ENCODE data around the gene AARS2.
"Not testable (repeated sequence)": the region's sequence is repeated elsewhere in the genome, so short reads cannot be mapped to it uniquely, and the experiment has no call there.

DNA sequence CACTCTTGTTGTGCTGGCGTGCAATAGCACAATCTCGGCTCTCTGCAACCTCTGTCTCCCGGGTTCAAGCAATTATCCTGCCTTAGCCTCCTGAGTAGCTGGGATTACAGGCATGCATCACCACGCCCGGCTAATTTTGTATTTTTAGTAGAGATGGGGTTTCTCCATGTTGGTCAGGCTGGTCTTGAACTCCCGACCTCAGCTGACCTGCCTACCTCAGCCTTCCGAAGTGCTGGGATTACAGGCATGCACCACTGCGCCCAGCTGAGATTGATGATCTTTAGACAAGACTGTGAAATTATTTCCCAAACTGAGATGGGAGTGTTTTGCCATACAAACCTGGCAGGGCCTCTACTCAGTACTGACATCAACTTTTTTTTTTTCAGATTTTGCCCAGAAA, 1.5 kb upstream of the AARS2 start:
- TF ChIP-seq, protein P1, sequence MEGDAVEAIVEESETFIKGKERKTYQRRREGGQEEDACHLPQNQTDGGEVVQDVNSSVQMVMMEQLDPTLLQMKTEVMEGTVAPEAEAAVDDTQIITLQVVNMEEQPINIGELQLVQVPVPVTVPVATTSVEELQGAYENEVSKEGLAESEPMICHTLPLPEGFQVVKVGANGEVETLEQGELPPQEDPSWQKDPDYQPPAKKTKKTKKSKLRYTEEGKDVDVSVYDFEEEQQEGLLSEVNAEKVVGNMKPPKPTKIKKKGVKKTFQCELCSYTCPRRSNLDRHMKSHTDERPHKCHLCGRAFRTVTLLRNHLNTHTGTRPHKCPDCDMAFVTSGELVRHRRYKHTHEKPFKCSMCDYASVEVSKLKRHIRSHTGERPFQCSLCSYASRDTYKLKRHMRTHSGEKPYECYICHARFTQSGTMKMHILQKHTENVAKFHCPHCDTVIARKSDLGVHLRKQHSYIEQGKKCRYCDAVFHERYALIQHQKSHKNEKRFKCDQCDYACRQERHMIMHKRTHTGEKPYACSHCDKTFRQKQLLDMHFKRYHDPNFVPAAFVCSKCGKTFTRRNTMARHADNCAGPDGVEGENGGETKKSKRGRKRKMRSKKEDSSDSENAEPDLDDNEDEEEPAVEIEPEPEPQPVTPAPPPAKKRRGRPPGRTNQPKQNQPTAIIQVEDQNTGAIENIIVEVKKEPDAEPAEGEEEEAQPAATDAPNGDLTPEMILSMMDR (conservative IDR thresholded peaks at IDR 0.05 in 1 of 2, IDR thresholded peaks at IDR 0.05 in 1 of 2; ENCODE audit: low read depth in 1 of 2, low read length in 2 of 2), result not testable (repeated sequence)
- not testable (repeated sequence) for TF ChIP-seq EZH2 (IDR thresholded peaks at IDR 0.05; ENCODE audit: low read length, missing control alignments)

All from fibroblast of lung (primary cell).